Liver (tissue), 3 donors: ENCODE results near the gene GRIN3B.

Source experiments
- CTCF ChIP-seq: fragments of 150-350 bp; IDR thresholded peaks from 2 replicates; pipeline ENCODE4 v1.5.1; 2017; ENCODE audit warnings: improper control_type of control experiment, low read depth, low read length; ENCODE audit not compliant: missing input control
- JUND ChIP-seq, 2 donors: IDR thresholded peaks; 2 replicates each; pipeline ENCODE4 v1.6.1; 2016; ENCODE audit warnings: antibody characterized with exemption in 2 of 2
- MAX ChIP-seq: IDR thresholded peaks from 2 replicates; pipeline ENCODE4 v1.6.1; 2016; ENCODE audit warnings: antibody characterized with exemption
- TAF1 ChIP-seq: conservative IDR thresholded peaks from 2 replicates; pipeline ENCODE4 v1.6.1; 2016; ENCODE audit warnings: antibody characterized with exemption, mild to moderate bottlenecking
- YY1 ChIP-seq: IDR thresholded peaks from 2 replicates; pipeline ENCODE4 v1.6.1; 2016; ENCODE audit warnings: antibody characterized with exemption, mild to moderate bottlenecking
- ZBTB33 ChIP-seq: IDR thresholded peaks from 2 replicates; pipeline ENCODE4 v1.6.1; 2016; ENCODE audit warnings: antibody characterized with exemption
- donor health status: healthy.
- donor health status: healthy.

GRCh38 chr19:988510-988909 is 11.7 kb upstream of the GRIN3B start:
- TF ChIP-seq CTCF: no peak
- TF ChIP-seq JUND (IDR thresholded peaks at IDR 0.05): no peak
- no peak for TF ChIP-seq ZBTB33
- no peak for TF ChIP-seq TAF1
- no peak for TF ChIP-seq MAX
- TF ChIP-seq YY1: no peak
